H1 (cell line): ENCODE data around the gene NFATC1. TPM values are rescaled to one million over a fixed set of nuclear protein-coding genes. Genes with fewer than 3 reads are reported as not detected.

Experiments used
- polyA plus RNA-seq, 7 experiments: library from polyadenylated mRNA; depleted of rRNA in 3 of 7; stranded (reverse) in 5 of 7; unstranded in 2 of 7; fragments of >200 nt in 5 of 7; fragments of 200-250 nt in 2 of 7; gene quantifications; 1 replicate in 5 of 7; 2 replicates in 1 of 7; 4 replicates in 1 of 7; pipeline versions ENCODE4 v1.2.1 to v1.2.3, GENCODE V29; 2011 to 2013; ENCODE audit warnings: missing spikeins in 2 of 7, mixed read lengths in 2 of 7
- total RNA-seq: library from RNA; stranded (reverse); fragmentation: NEBNext Ultra II Directional; extraction: Animal tissue kit (Norgen Biotek cat#: 25700); gene quantifications from 2 replicates; pipeline ENCODE4 v1.2.1, GENCODE V29; 2021
- TF ChIP-seq, protein P1 (sequence below): fragments of 300-600 bp; sonication (generic); IDR thresholded peaks from 2 replicates; pipeline ENCODE4 v1.7.1; 2012; ENCODE audit warnings: low read length, moderate library complexity, mild to moderate bottlenecking, inconsistent platforms; ENCODE audit not compliant: insufficient replicate concordance

NFATC1 gene
- total and polyA plus RNA-seq, 2 of the 8 experiments (the other 6 are each of a cell fraction or from before 2014, with no cell fraction given) = 2.0 to 6.6 TPM

DNA sequence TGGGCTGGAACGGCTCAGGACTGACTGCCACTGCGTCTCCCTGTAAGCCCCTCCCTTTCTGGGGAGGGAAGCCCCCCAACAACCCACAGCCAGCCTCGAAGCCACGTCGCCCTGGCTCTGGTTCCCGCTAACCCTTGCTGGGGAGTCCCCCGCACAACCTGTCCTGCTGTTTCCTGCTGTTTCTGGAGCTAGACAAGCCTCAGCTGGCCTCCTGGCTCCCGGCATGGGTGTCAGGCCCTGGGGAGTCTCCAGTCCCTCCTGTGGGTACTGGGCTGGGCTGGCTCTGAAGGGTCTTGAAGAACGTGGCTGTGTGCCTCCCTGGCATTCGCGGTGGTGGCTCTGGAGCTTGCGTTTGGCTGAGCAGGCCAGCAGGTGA, 20.9 kb downstream of the NFATC1 start (continued):
- TF ChIP-seq, protein P1, sequence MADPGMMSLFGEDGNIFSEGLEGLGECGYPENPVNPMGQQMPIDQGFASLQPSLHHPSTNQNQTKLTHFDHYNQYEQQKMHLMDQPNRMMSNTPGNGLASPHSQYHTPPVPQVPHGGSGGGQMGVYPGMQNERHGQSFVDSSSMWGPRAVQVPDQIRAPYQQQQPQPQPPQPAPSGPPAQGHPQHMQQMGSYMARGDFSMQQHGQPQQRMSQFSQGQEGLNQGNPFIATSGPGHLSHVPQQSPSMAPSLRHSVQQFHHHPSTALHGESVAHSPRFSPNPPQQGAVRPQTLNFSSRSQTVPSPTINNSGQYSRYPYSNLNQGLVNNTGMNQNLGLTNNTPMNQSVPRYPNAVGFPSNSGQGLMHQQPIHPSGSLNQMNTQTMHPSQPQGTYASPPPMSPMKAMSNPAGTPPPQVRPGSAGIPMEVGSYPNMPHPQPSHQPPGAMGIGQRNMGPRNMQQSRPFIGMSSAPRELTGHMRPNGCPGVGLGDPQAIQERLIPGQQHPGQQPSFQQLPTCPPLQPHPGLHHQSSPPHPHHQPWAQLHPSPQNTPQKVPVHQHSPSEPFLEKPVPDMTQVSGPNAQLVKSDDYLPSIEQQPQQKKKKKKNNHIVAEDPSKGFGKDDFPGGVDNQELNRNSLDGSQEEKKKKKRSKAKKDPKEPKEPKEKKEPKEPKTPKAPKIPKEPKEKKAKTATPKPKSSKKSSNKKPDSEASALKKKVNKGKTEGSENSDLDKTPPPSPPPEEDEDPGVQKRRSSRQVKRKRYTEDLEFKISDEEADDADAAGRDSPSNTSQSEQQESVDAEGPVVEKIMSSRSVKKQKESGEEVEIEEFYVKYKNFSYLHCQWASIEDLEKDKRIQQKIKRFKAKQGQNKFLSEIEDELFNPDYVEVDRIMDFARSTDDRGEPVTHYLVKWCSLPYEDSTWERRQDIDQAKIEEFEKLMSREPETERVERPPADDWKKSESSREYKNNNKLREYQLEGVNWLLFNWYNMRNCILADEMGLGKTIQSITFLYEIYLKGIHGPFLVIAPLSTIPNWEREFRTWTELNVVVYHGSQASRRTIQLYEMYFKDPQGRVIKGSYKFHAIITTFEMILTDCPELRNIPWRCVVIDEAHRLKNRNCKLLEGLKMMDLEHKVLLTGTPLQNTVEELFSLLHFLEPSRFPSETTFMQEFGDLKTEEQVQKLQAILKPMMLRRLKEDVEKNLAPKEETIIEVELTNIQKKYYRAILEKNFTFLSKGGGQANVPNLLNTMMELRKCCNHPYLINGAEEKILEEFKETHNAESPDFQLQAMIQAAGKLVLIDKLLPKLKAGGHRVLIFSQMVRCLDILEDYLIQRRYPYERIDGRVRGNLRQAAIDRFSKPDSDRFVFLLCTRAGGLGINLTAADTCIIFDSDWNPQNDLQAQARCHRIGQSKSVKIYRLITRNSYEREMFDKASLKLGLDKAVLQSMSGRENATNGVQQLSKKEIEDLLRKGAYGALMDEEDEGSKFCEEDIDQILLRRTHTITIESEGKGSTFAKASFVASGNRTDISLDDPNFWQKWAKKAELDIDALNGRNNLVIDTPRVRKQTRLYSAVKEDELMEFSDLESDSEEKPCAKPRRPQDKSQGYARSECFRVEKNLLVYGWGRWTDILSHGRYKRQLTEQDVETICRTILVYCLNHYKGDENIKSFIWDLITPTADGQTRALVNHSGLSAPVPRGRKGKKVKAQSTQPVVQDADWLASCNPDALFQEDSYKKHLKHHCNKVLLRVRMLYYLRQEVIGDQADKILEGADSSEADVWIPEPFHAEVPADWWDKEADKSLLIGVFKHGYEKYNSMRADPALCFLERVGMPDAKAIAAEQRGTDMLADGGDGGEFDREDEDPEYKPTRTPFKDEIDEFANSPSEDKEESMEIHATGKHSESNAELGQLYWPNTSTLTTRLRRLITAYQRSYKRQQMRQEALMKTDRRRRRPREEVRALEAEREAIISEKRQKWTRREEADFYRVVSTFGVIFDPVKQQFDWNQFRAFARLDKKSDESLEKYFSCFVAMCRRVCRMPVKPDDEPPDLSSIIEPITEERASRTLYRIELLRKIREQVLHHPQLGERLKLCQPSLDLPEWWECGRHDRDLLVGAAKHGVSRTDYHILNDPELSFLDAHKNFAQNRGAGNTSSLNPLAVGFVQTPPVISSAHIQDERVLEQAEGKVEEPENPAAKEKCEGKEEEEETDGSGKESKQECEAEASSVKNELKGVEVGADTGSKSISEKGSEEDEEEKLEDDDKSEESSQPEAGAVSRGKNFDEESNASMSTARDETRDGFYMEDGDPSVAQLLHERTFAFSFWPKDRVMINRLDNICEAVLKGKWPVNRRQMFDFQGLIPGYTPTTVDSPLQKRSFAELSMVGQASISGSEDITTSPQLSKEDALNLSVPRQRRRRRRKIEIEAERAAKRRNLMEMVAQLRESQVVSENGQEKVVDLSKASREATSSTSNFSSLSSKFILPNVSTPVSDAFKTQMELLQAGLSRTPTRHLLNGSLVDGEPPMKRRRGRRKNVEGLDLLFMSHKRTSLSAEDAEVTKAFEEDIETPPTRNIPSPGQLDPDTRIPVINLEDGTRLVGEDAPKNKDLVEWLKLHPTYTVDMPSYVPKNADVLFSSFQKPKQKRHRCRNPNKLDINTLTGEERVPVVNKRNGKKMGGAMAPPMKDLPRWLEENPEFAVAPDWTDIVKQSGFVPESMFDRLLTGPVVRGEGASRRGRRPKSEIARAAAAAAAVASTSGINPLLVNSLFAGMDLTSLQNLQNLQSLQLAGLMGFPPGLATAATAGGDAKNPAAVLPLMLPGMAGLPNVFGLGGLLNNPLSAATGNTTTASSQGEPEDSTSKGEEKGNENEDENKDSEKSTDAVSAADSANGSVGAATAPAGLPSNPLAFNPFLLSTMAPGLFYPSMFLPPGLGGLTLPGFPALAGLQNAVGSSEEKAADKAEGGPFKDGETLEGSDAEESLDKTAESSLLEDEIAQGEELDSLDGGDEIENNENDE = no peak
- TF ChIP-seq, all 59 proteins: peak for 0
